HL-60 (cell line): ENCODE results near the gene LGALS14.

ENCODE experiments used
- DNase-seq, 2 experiments: peaks; one replicate each; pipeline ENCODE4 v3.0.0-alpha.2; 2010 to 2020; ENCODE audit warnings: low read depth in 1 of 2, low spot score in 1 of 2
- H3K27ac ChIP-seq: fragments of 250-450 bp; sonication (Bioruptor Pico); replicated peaks from 2 replicates; pipeline ENCODE4 v1.5.1; 2020; ENCODE audit warnings: mild to moderate bottlenecking, moderate library complexity
- H3K27me3 ChIP-seq: fragments of 250-450 bp; sonication (Bioruptor Pico); 2 replicates; pipeline ENCODE4 v1.5.1; 2021; ENCODE audit warnings: mild to moderate bottlenecking, moderate library complexity; ENCODE audit not compliant: insufficient read depth, poor library complexity, severe bottlenecking
- H3K4me3 ChIP-seq: replicated peaks from 2 replicates; pipeline ENCODE4 v1.5.1; 2011; ENCODE audit warnings: mild to moderate bottlenecking, control low read depth, low read length; ENCODE audit not compliant: insufficient read depth
- CTCF ChIP-seq: IDR thresholded peaks from one replicate; pipeline ENCODE4 v1.5.1; 2011; ENCODE audit warnings: low read length, control low read depth, inconsistent platforms; ENCODE audit not compliant: insufficient read depth
- GABPA ChIP-seq: IDR thresholded peaks from 2 replicates; pipeline ENCODE4 v1.6.1; 2012; ENCODE audit warnings: low read depth
- POLR2AphosphoS5 ChIP-seq: IDR thresholded peaks from 2 replicates; pipeline ENCODE4 v1.6.1; 2012; ENCODE audit warnings: low read depth
- SPI1 ChIP-seq: IDR thresholded peaks from 2 replicates; pipeline ENCODE4 v1.6.1; 2012; ENCODE audit warnings: low read depth, mild to moderate bottlenecking, borderline replicate concordance
- TF ChIP-seq, protein P1 (sequence below): IDR thresholded peaks from 2 replicates; pipeline ENCODE4 v1.6.1; 2012; ENCODE audit warnings: low read depth; ENCODE audit not compliant: insufficient replicate concordance

The LGALS14 gene

DNA sequence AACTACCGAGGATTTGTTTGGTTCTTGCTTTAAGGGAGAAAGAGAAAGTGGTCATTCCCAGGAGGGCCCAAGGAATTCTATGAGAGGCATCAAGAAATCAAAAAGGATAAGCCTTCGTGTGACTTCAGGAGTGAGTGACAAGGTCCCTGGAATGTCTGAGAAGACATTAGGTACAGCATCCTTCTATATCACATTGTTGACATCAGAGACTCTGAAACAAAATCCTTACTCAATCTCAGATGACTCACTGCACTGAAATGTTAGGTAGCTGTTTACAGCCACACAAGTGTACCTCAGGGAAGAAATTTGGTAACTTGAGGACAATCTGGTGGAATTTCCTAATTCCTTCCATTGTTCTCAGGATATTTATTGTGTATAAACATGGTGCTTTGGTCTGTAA lies 7.9 kb upstream of the LGALS14 start:
- H3K4me3 ChIP-seq = no peak overlapping the region
- H3K27ac ChIP-seq = no peak overlapping the region
- no peak for TF ChIP-seq GABPA
- no peak for TF ChIP-seq SPI1
- TF ChIP-seq CTCF = no peak
- TF ChIP-seq, protein P1, sequence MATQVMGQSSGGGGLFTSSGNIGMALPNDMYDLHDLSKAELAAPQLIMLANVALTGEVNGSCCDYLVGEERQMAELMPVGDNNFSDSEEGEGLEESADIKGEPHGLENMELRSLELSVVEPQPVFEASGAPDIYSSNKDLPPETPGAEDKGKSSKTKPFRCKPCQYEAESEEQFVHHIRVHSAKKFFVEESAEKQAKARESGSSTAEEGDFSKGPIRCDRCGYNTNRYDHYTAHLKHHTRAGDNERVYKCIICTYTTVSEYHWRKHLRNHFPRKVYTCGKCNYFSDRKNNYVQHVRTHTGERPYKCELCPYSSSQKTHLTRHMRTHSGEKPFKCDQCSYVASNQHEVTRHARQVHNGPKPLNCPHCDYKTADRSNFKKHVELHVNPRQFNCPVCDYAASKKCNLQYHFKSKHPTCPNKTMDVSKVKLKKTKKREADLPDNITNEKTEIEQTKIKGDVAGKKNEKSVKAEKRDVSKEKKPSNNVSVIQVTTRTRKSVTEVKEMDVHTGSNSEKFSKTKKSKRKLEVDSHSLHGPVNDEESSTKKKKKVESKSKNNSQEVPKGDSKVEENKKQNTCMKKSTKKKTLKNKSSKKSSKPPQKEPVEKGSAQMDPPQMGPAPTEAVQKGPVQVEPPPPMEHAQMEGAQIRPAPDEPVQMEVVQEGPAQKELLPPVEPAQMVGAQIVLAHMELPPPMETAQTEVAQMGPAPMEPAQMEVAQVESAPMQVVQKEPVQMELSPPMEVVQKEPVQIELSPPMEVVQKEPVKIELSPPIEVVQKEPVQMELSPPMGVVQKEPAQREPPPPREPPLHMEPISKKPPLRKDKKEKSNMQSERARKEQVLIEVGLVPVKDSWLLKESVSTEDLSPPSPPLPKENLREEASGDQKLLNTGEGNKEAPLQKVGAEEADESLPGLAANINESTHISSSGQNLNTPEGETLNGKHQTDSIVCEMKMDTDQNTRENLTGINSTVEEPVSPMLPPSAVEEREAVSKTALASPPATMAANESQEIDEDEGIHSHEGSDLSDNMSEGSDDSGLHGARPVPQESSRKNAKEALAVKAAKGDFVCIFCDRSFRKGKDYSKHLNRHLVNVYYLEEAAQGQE = no peak
- TF ChIP-seq POLR2AphosphoS5 = no peak
- H3K27me3 ChIP-seq = peaks cover 2% of the 10 kb centered on the region
- no peak for DNase-seq

GRCh38 chr19:39698535-39698934 lies 5.7 kb upstream of the LGALS14 start:
- peaks cover 2% of the 10 kb centered on the region for H3K27me3 ChIP-seq
- DNase-seq = no peak
- no peak overlapping the region for H3K27ac ChIP-seq
- H3K4me3 ChIP-seq = no peak overlapping the region
- TF ChIP-seq POLR2AphosphoS5 = no peak
- TF ChIP-seq GABPA = no peak
- no peak for TF ChIP-seq CTCF
- TF ChIP-seq, protein P1 = no peak
- no peak for TF ChIP-seq SPI1

GRCh38 chr19:39701291-39701690 lies 3.0 kb upstream of the LGALS14 start:
- TF ChIP-seq SPI1 (no peak), POLR2AphosphoS5 (no peak), CTCF (no peak), GABPA (no peak)
- TF ChIP-seq, protein P1 = no peak
- H3K4me3 ChIP-seq = no peak overlapping the region
- DNase-seq = no peak
- H3K27me3 ChIP-seq = peaks cover 2% of the 10 kb centered on the region
- no peak overlapping the region for H3K27ac ChIP-seq
